GM18517 (cell line): ENCODE data around the gene PGA3.
"Not testable (repeated sequence)": the region's sequence is repeated elsewhere in the genome, so short reads cannot be mapped to it uniquely, and the experiment has no call there.

Experiments used
- ATAC-seq: cut with Tn5 transposase; IDR thresholded peaks from one replicate; pipeline ENCODE4 v1.9.1; 2021; ENCODE audit warnings: mild to moderate bottlenecking, moderate library complexity; ENCODE audit not compliant: unreplicated experiment

The PGA3 gene

DNA sequence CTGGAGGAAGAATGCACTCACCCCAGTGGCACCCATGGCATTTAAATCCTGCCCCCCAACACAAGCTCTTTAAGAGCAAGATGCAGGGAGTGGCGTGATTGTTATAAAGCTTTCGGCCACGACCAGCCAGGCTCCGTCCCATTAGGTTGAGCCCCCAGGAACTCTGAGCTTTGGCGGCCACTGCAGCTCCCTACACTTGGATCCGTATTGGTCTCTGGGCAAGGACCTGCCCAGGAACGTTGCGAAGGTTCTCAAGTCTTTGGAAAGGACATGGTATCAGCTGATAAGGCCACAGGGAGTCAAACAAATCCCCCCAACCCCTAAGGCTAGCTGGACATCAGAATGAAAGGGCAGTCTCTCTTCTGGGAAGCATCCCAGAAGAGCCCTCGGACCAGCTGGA, 32.7 kb upstream of the PGA3 start:
- no peak for ATAC-seq

- no peak for ATAC-seq
These were observed 31.4 kb upstream of the PGA3 start for GRCh38 chr11:61171907-61172306.

DNA sequence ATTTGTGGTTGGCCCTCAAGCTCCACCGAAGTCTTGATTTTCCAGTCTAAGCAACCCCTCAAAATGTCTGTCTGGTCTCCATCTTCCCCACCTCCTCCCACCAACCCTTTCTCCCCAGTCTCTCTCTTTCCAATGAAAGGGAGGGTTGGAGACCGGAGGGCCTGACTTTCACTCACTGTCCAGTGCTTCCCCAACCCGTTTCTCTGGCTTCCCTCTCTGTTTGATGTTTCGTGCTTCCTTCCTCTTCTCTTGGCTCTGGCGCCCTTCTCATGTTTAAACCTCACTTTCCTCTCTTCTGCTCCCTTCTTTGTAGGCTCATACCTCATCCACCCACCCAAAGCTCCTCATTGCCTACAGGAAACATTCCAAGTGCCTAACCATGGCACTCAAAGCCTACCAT, 31.0 kb upstream of the PGA3 start:
- no peak for ATAC-seq

DNA sequence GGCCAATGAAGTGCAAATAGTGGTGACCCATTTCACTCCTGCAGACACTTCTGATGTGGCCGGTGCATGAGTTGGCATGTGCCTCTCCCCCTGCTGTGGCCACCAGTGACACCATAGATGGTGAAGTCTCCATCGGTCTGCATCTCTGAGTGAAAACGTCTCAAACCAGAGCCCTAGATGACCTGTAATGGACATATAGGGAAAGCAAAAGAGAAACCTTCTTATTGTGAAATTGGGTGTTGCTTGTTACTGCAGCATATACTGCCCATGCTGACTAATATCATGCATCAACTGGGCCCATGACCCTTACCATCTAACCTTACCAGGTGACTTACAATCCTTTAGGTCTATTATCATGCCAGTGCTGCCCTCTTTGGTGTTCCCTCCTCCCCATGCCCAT, 30.4 kb upstream of the PGA3 start:
- no peak for ATAC-seq

DNA sequence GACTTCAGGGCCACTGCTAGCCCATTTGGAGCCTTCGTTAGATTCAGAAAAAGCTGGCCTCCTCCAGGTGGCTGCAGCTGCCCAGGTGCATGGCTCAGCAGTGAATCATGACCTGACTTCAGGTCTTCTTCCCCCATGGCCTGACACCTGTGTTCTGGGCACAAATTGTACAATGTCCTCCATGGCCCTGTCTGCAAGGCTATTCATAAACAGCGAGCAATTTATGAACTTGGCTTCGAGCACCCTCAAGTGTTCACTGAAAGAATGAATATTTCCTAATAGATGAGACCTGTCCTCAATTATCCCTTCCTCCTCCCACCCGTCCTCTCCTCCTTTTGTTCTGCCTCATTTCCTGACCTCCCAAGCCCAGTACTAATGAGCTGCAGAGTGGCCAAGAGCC, 29.9 kb upstream of the PGA3 start:
- no peak for ATAC-seq

- no peak for ATAC-seq
These were observed 29.0 kb upstream of the PGA3 start for GRCh38 chr11:61174273-61174672.

DNA sequence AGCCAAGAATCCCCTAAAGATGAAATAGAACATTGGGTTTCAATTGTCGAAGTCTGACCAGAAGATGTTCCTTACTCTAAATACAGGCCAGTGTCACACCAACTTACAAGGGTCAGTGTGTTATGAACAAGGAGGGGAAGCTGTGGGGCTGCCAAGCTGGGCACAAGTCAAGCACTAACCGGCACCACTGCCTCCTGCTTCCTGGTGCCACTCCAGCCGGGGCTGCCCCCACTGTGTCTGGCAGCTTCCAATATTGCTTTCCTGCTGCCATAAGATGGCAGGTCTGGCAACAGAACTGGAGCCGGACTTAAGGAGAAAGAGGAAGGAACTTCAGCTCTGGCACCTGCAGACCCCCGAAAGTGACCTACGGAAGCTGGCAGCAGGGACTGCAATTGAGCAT, 28.4 kb upstream of the PGA3 start:
- ATAC-seq = no peak

- no peak for ATAC-seq
These were observed 26.9 kb upstream of the PGA3 start for GRCh38 chr11:61176446-61176845.

- ATAC-seq = not testable (repeated sequence)
These were observed 23.1 kb upstream of the PGA3 start for GRCh38 chr11:61180205-61180604.

DNA sequence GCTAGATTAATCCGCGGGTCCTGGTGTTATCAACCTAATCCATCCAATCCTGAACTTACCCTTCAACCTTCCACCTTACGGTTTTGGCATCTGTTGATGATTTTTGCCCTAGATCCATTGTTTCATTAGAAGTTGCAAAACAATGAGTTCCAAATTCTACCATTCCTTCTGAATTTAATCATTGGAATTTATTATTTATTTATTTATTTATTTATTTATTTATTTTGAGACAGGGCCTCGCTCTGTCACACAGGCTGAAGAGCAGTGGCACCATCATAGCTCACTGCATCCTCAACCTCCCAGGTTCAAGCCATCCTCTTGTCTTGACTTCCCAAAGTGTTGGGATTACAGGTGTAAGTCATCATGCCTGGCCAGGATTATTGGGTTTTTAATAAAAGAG, 21.8 kb upstream of the PGA3 start:
- ATAC-seq = no peak

- no peak for ATAC-seq
These were observed 19.7 kb upstream of the PGA3 start for GRCh38 chr11:61183645-61184044.

- ATAC-seq = no peak
These were observed 16.8 kb upstream of the PGA3 start for GRCh38 chr11:61186504-61186903.

- no peak for ATAC-seq
These were observed 15.7 kb upstream of the PGA3 start for GRCh38 chr11:61187505-61188130.

DNA sequence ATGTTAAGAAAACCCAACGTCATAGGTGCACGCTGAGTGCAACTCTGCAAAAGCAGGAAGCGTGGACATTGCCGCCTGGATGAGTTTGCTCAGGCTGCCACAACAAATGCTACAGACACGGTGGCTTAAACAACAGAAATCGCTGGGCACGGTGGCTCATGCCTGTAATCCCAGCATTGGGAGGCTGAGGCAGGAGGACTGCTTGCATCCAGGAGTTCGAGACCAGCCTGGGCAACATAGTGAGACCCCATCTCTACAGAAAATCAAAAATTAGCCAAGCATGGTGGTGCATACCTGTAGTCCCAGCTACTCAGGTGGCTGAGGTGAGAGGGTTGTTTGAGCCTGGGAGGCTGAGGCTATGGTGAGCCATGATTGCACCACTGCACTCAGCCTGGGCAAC, 13.4 kb upstream of the PGA3 start:
- no peak for ATAC-seq

DNA sequence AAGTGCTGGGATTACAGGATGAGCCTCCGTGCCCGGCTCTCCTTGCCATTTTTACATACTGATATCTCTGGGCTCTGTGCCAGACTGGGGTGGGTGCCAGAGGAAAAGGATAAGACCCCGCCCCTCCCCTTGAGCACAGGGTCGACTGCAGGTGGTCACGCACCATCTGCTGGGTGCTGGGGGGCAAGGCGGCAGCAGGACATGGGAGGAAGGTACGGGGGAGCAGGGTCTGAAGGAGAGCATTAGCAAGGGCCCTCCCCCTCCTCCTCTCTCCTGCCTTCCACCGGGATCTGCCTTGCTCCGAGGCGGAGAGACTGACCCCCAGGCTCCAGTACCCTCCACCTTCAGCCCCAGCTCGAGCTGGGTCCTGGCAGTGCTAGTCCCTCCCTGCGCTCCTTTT, 9.7 kb upstream of the PGA3 start:
- no peak for ATAC-seq

DNA sequence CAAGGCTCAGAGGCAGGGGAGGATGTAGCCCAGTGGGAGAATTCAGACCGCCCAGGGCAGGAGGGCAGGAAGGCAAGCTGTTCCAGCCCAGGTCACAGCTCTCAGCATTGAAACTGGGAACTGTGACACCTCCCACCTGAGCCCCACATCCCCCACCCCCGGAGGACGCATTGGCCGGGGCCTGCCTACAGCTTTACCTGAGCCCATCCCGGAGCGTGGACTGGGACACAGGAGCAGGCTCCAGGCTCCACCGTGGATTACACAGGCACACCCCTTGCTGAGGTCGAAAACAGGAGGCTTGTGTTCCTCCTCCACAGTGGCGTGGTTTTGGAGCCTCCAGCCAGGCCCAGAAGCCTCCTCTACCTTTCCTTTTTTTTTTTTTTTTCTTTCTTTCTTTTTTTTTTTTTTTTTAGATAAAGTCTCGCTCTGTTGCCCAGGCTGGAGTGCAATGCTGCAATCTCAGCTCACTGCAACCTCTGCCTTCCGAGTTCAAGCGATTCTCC, 9.1 kb upstream of the PGA3 start:
- ATAC-seq = no peak

- ATAC-seq = no peak
These were observed 8.2 kb upstream of the PGA3 start for GRCh38 chr11:61194981-61195695.

GRCh38 chr11:61195719-61196118, 7.6 kb upstream of the PGA3 start:
- ATAC-seq = no peak

- ATAC-seq = no peak
These were observed 5.0 kb upstream of the PGA3 start for GRCh38 chr11:61198361-61198760.

DNA sequence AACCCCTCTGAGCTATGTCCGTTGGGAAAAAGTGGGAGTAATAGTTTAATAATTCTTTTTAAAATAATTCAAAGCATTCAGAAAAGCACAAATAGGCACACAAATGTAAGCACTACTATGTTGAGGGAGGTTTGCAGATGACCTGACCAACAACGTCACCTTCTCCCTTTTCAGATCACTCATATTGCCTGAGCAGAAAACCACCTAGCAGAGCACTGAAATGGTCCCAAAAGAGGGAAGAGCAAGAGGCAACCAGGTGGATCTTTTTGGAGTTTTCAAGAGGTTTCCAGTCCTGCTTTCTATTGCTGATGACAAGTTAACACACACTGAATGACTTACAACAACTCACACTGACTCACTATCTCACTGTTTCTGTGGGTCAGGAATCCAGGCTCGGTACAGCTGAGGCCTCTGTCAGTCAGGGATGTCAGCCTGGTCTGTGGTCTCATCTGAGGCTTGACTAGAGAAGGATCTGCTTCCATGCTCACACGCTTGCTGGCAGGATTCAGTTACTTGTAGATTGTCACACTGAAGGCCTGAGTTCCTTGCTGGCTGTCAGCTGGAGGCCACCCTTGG, 4.3 kb upstream of the PGA3 start:
- no peak for ATAC-seq

GRCh38 chr11:61201476-61201875, 1.8 kb upstream of the PGA3 start:
- ATAC-seq = no peak

DNA sequence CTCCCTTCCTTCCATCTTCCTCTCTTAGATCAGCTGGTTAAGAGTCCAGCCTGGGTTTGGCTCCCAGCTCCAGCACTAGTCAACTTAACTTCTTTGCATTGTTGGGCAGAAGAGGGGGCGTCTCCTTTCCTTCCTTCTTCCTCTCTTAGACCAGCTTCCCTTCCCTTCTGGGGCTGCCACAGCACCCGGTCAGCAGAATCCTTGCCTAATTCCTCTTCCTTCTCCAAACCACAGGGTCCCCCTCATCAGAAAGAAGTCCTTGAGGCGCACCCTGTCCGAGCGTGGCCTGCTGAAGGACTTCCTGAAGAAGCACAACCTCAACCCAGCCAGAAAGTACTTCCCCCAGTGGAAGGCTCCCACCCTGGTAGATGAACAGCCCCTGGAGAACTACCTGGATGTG, 558 bp downstream of the PGA3 start:
- ATAC-seq = not testable (repeated sequence)
